HCT116 (cell line): Measurements from ENCODE around the gene ACSL5. TPM values are rescaled to one million over a fixed set of nuclear protein-coding genes. Genes with fewer than 3 reads are reported as not detected.

Experiments
- ATAC-seq: fragments of 200-7000 bp; cut with Tn5 transposase; 2 replicates; pipeline ENCODE4 v1.9.1; 2020; ENCODE audit warnings: mild to moderate bottlenecking, moderate library complexity
- BruUV-seq: library from RNA; stranded (reverse); fragments of 400-500 nt; replicated peaks from 2 replicates; lab custom pipeline; 2021; lab: Mats Ljungman, UMichigan
- CTCF ChIA-PET: fragments of 300-600 bp; sonication (Branson Sonifier 250); formaldehyde crosslinking; loops from one replicate; lab custom pipeline; 2021; ENCODE audit warnings: antibody characterized with exemption; lab: Charles Lee
- POLR2A ChIA-PET: fragments of 300-600, 350-600 bp; sonication (Branson Sonifier 250); formaldehyde crosslinking; loops from one replicate; lab custom pipeline; 2021; ENCODE audit warnings: antibody characterized with exemption; lab: Charles Lee
- RAD21 ChIA-PET, 2 experiments: fragments of 300-600 bp; sonication (Branson Sonifier 250); formaldehyde crosslinking; loops; one replicate each; lab custom pipeline; 2023; ENCODE audit warnings: low total read pairs in 2 of 2; ENCODE audit not compliant: uncharacterized antibody in 2 of 2, unreplicated experiment in 2 of 2, low non-redundant PET in 1 of 2; lab: Charles Lee
- DNase-seq: peaks from one replicate; pipeline ENCODE4 v3.0.0-alpha.2; 2010; ENCODE audit warnings: low read depth, low spot score
- H2AFZ ChIP-seq: fragments of 200-600 bp; shearing (Covaris generic), sonication (generic); 2 replicates; pipeline ENCODE4 v1.6.1; 2017; ENCODE audit warnings: low read depth, mixed run types, mixed read lengths, antibody characterized with exemption, low read length; ENCODE audit not compliant: poor library complexity, severe bottlenecking
- H3K27ac ChIP-seq: 2 replicates; pipeline ENCODE4 v1.5.1; 2012; ENCODE audit warnings: low read depth, low read length
- H3K27me3 ChIP-seq: fragments of 200-600 bp; sonication (generic); 2 replicates; pipeline ENCODE4 v1.6.1; 2016; ENCODE audit warnings: mixed run types, low read length, mixed read lengths; ENCODE audit not compliant: insufficient read depth
- H3K36me3 ChIP-seq, 2 experiments: fragments of 200-500 bp in 1 of 2; fragments of 200-600 bp in 1 of 2; sonication (Bioruptor generic) in 1 of 2; sonication (generic) in 1 of 2; 2 replicates each; pipeline versions ENCODE4 v1.5.1 to v1.6.1; 2014 to 2016; ENCODE audit warnings: low read length in 2 of 2, inconsistent platforms in 1 of 2, mixed read lengths in 1 of 2, mixed run types in 1 of 2; ENCODE audit not compliant: insufficient read depth in 2 of 2, control insufficient read depth in 1 of 2
- H3K4me1 ChIP-seq, 2 experiments: fragments of 200-600 bp in 1 of 2; sonication (generic) in 1 of 2; 2 replicates each; pipeline versions ENCODE4 v1.5.1 to v1.6.1; 2012 to 2017; ENCODE audit warnings: low read length in 2 of 2, inconsistent platforms in 1 of 2, mild to moderate bottlenecking in 1 of 2, mixed read lengths in 1 of 2, mixed run types in 1 of 2, moderate library complexity in 1 of 2; ENCODE audit not compliant: insufficient read depth in 2 of 2, control insufficient read depth in 1 of 2
- H3K4me2 ChIP-seq: fragments of 200-600 bp; sonication (generic); 2 replicates; pipeline ENCODE4 v1.6.1; 2017; ENCODE audit warnings: mixed run types, low read length, mixed read lengths
- H3K4me3 ChIP-seq, 2 experiments: fragments of 200-600 bp in 1 of 2; sonication (generic) in 1 of 2; replicated peaks in 1 of 2; 2 replicates each; pipeline ENCODE4 v1.5.1; 2011 to 2016; ENCODE audit warnings: low read length in 2 of 2, control low read depth in 1 of 2, low read depth in 1 of 2, mild to moderate bottlenecking in 1 of 2, mixed read lengths in 1 of 2, mixed run types in 1 of 2
- H3K79me2 ChIP-seq: fragments of 200-600 bp; sonication (generic); 2 replicates; pipeline ENCODE4 v1.6.1; 2017; ENCODE audit warnings: mild to moderate bottlenecking, mixed run types, low read length, moderate library complexity, mixed read lengths; ENCODE audit not compliant: insufficient read depth
- H3K9ac ChIP-seq: fragments of 200-600 bp; sonication (generic); 2 replicates; pipeline ENCODE4 v1.6.1; 2016; ENCODE audit warnings: low read length, mixed read lengths
- H3K9me2 ChIP-seq: fragments of 200-600 bp; sonication (generic), shearing (Covaris generic); 2 replicates; pipeline ENCODE4 v1.6.1; 2017; ENCODE audit warnings: mixed run types, mild to moderate bottlenecking, moderate library complexity; ENCODE audit not compliant: insufficient read depth
- H3K9me3 ChIP-seq, 2 experiments: fragments of 200-500 bp in 1 of 2; fragments of 200-600 bp in 1 of 2; sonication (Bioruptor generic) in 1 of 2; sonication (generic) in 1 of 2; 2 replicates each; pipeline ENCODE4 v1.6.1; 2014 to 2017; ENCODE audit warnings: low read length in 2 of 2, mixed read lengths in 2 of 2, inconsistent platforms in 1 of 2, low read depth in 1 of 2, mild to moderate bottlenecking in 1 of 2, mixed run types in 1 of 2, moderate library complexity in 1 of 2; ENCODE audit not compliant: control insufficient read depth in 1 of 2, insufficient read depth in 1 of 2
- H4K20me1 ChIP-seq: fragments of 200-600 bp; sonication (generic), shearing (Covaris generic); 2 replicates; pipeline ENCODE4 v1.6.1; 2017; ENCODE audit warnings: mixed run types, mild to moderate bottlenecking, moderate library complexity; ENCODE audit not compliant: insufficient read depth
- CBX3 ChIP-seq: IDR thresholded peaks from 2 replicates; pipeline ENCODE4 v1.6.1; 2012; ENCODE audit warnings: low read depth
- CEBPB ChIP-seq: IDR thresholded peaks from 2 replicates; pipeline ENCODE4 v1.6.1; 2012; ENCODE audit warnings: low read depth
- FOSL1 ChIP-seq: IDR thresholded peaks from 2 replicates; pipeline ENCODE4 v1.6.1; 2012; ENCODE audit warnings: low read depth
- JUND ChIP-seq: IDR thresholded peaks from 2 replicates; pipeline ENCODE4 v1.6.1; 2012
- POLR2A ChIP-seq: IDR thresholded peaks from 2 replicates; pipeline ENCODE4 v1.7.0; 2011; ENCODE audit warnings: borderline replicate concordance; ENCODE audit not compliant: insufficient read depth, insufficient read length; ENCODE audit errors: extremely low read depth
- RAD21 ChIP-seq: IDR thresholded peaks from 2 replicates; pipeline ENCODE4 v1.6.1; 2012; ENCODE audit warnings: low read depth, mild to moderate bottlenecking
- SIN3A ChIP-seq: IDR thresholded peaks from 2 replicates; pipeline ENCODE4 v1.6.1; 2012; ENCODE audit warnings: low read depth
- SP1 ChIP-seq: IDR thresholded peaks from 2 replicates; pipeline ENCODE4 v1.6.1; 2012; ENCODE audit warnings: low read depth
- SRF ChIP-seq: IDR thresholded peaks from 2 replicates; pipeline ENCODE4 v1.6.1; 2012; ENCODE audit warnings: low read depth
- YY1 ChIP-seq: IDR thresholded peaks from 2 replicates; pipeline ENCODE4 v1.6.1; 2011; ENCODE audit warnings: low read length, low read depth, moderate library complexity, mild to moderate bottlenecking; ENCODE audit not compliant: insufficient replicate concordance; ENCODE audit errors: extremely low read depth
- ZFX ChIP-seq: fragments of 450-650 bp; IDR thresholded peaks from 2 replicates; pipeline ENCODE4 v1.6.1; 2017
- intact Hi-C: fragments of 100-400 bp; cut with micrococcal nuclease; formaldehyde crosslinking; loops from 2 replicates; pipeline ENCODE4 v1.10.0; 2022
- total RNA-seq: library from RNA; stranded (reverse); gene quantifications from one replicate; pipeline ENCODE4 v1.2.1, GENCODE V29; 2021; ENCODE audit not compliant: unreplicated experiment
- TF ChIP-seq, protein P1 (sequence below): IDR thresholded peaks from 2 replicates; pipeline ENCODE4 v1.6.1; 2012
- TF ChIP-seq, protein P2 (sequence below): IDR thresholded peaks from 2 replicates; pipeline ENCODE4 v1.6.1; 2012
- TF ChIP-seq, protein P3 (sequence below), 3 experiments: fragments of 200-600 bp in 1 of 3; sonication (generic) in 1 of 3; IDR thresholded peaks in 2 of 3; conservative IDR thresholded peaks in 1 of 3; 2 replicates each; pipeline ENCODE4 v1.5.1; 2012 to 2017; ENCODE audit warnings: low read depth in 2 of 3, low read length in 2 of 3, antibody characterized with exemption in 1 of 3, borderline replicate concordance in 1 of 3, control low read depth in 1 of 3, mild to moderate bottlenecking in 1 of 3, mixed read lengths in 1 of 3, mixed run types in 1 of 3, moderate library complexity in 1 of 3; ENCODE audit not compliant: insufficient read depth in 1 of 3
- TF ChIP-seq, protein P4 (sequence below): IDR thresholded peaks from 2 replicates; pipeline ENCODE4 v1.6.1; 2012; ENCODE audit warnings: low read depth
- TF ChIP-seq, protein P5 (sequence below): IDR thresholded peaks from 2 replicates; pipeline ENCODE4 v1.6.1; 2011; ENCODE audit warnings: mild to moderate bottlenecking, low read length, moderate library complexity; ENCODE audit not compliant: insufficient replicate concordance; ENCODE audit errors: extremely low read depth

Gene ACSL5
- total RNA-seq, 1 experiment from 2014 or later, result 195 TPM

DNA sequence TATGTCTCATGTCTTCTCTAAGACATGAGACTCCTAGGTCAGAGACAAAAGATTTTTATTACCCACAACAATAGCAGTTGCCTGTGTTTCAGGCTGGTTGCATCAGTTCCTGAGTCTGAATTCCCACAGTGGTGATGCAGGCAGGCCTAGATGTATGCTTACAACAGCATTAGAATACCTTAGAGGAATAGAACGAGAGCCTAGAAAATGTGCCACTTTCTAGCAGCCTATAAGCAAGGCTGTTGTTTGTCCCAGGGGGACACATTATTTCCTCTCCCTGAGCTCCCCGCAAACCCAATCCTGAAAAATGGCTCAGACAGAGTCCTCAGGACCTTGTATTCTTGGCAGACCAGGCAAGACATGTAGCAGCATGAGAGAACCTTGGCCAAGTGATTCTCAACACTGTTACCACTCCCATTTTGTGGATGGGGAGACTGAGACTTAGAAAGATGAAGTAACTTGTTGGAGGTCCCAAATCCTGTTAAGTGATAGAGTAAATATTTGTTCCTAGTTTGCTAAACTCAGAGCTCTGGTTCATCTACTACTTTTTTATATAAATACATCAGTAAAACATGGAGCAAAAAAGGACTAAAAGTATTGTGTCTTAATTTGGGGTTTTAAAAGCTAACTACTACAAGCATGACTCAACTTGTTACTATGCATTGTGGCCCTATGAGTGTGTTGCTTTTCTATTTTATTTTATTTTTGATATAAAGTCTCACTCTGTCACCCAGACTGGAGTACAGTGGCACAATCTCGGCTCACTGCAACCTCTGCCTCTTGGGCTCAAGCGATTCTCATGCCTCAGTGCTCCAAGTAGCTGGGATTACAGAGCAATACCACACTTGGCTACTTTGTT is 87.3 kb downstream of the ACSL5 start:
- no peak overlapping the region for H3K27ac ChIP-seq
- intact Hi-C loops, result no loop called here
- H4K20me1 ChIP-seq, result no peaks in the 10 kb centered on the region
- TF ChIP-seq POLR2A (no peak), YY1 (no peak), SRF (no peak), SIN3A (no peak), ZFX (no peak), CEBPB (peak; percentile 97), FOSL1 (peak; percentile 45), SP1 (peak; percentile 52), RAD21 (no peak), JUND (peak; percentile 27; the same call in 1 of the 2 replicates), CBX3 (peak; percentile 83; the same call in 1 of the 2 replicates)
- TF ChIP-seq, protein P1, sequence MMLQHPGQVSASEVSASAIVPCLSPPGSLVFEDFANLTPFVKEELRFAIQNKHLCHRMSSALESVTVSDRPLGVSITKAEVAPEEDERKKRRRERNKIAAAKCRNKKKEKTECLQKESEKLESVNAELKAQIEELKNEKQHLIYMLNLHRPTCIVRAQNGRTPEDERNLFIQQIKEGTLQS, result peak; percentile 48; the same call in 1 of the 2 replicates
- TF ChIP-seq, protein P2, sequence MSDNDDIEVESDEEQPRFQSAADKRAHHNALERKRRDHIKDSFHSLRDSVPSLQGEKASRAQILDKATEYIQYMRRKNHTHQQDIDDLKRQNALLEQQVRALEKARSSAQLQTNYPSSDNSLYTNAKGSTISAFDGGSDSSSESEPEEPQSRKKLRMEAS, result peak; percentile 29
- TF ChIP-seq, protein P3, sequence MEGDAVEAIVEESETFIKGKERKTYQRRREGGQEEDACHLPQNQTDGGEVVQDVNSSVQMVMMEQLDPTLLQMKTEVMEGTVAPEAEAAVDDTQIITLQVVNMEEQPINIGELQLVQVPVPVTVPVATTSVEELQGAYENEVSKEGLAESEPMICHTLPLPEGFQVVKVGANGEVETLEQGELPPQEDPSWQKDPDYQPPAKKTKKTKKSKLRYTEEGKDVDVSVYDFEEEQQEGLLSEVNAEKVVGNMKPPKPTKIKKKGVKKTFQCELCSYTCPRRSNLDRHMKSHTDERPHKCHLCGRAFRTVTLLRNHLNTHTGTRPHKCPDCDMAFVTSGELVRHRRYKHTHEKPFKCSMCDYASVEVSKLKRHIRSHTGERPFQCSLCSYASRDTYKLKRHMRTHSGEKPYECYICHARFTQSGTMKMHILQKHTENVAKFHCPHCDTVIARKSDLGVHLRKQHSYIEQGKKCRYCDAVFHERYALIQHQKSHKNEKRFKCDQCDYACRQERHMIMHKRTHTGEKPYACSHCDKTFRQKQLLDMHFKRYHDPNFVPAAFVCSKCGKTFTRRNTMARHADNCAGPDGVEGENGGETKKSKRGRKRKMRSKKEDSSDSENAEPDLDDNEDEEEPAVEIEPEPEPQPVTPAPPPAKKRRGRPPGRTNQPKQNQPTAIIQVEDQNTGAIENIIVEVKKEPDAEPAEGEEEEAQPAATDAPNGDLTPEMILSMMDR (IDR thresholded peaks at IDR 0.05 in 2 of 3, conservative IDR thresholded peaks at IDR 0.05 in 1 of 3; ENCODE audit: borderline replicate concordance in 1 of 3, insufficient read depth in 1 of 3, low read depth in 2 of 3, low read length in 2 of 3), result no peak
- TF ChIP-seq, protein P4, sequence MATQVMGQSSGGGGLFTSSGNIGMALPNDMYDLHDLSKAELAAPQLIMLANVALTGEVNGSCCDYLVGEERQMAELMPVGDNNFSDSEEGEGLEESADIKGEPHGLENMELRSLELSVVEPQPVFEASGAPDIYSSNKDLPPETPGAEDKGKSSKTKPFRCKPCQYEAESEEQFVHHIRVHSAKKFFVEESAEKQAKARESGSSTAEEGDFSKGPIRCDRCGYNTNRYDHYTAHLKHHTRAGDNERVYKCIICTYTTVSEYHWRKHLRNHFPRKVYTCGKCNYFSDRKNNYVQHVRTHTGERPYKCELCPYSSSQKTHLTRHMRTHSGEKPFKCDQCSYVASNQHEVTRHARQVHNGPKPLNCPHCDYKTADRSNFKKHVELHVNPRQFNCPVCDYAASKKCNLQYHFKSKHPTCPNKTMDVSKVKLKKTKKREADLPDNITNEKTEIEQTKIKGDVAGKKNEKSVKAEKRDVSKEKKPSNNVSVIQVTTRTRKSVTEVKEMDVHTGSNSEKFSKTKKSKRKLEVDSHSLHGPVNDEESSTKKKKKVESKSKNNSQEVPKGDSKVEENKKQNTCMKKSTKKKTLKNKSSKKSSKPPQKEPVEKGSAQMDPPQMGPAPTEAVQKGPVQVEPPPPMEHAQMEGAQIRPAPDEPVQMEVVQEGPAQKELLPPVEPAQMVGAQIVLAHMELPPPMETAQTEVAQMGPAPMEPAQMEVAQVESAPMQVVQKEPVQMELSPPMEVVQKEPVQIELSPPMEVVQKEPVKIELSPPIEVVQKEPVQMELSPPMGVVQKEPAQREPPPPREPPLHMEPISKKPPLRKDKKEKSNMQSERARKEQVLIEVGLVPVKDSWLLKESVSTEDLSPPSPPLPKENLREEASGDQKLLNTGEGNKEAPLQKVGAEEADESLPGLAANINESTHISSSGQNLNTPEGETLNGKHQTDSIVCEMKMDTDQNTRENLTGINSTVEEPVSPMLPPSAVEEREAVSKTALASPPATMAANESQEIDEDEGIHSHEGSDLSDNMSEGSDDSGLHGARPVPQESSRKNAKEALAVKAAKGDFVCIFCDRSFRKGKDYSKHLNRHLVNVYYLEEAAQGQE, result no peak
- TF ChIP-seq, protein P5, sequence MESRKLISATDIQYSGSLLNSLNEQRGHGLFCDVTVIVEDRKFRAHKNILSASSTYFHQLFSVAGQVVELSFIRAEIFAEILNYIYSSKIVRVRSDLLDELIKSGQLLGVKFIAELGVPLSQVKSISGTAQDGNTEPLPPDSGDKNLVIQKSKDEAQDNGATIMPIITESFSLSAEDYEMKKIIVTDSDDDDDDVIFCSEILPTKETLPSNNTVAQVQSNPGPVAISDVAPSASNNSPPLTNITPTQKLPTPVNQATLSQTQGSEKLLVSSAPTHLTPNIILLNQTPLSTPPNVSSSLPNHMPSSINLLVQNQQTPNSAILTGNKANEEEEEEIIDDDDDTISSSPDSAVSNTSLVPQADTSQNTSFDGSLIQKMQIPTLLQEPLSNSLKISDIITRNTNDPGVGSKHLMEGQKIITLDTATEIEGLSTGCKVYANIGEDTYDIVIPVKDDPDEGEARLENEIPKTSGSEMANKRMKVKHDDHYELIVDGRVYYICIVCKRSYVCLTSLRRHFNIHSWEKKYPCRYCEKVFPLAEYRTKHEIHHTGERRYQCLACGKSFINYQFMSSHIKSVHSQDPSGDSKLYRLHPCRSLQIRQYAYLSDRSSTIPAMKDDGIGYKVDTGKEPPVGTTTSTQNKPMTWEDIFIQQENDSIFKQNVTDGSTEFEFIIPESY, result no peak
- no peaks in the 10 kb centered on the region for H3K9me2 ChIP-seq
- no peaks in the 10 kb centered on the region for H3K9me3 ChIP-seq
- peaks cover 57% of the 10 kb centered on the region for H3K79me2 ChIP-seq
- ChIA-PET CTCF (interaction anchor here (3.0 kb wide), 1 partner anchor 11 kb away, joined by 20 read pairs; no protein-coding TSS in a partner anchor), POLR2A (no interaction called here), RAD21 (no interaction called here)
- H3K4me1 ChIP-seq, result peaks cover 0 to 15% of the 10 kb centered on the region in 2 experiments; a peak in 2 of 4 replicates
- no peak overlapping the region for H3K9ac ChIP-seq
- no peak overlapping the region for H3K4me3 ChIP-seq
- TSS peak; percentile 22 for BruUV-seq
- no peak overlapping the region for H3K4me2 ChIP-seq
- 0 out of 2 replicates have a peak, but pooled peaks have one; percentile 33 for ATAC-seq
- DNase-seq, result peak; percentile 83
- no peaks in the 10 kb centered on the region for H3K27me3 ChIP-seq
- H2AFZ ChIP-seq, result no peak overlapping the region
- H3K36me3 ChIP-seq, result peaks cover 18 to 31% of the 10 kb centered on the region in 2 experiments
